ENCODE results near the gene SP7. TPM values are rescaled to one million over a fixed set of nuclear protein-coding genes. Genes with fewer than 3 reads are reported as not detected.
A peak's percentile ranks its signal among the peaks of the same experiment; 100 is the strongest.
"Not testable (repeated sequence)": the region's sequence is repeated elsewhere in the genome, so short reads cannot be mapped to it uniquely, and the experiment has no call there.

Gene SP7
- total and polyA plus RNA-seq, 9 donors: 0.04 to 0.20 (median 0.06) TPM; not detected in 5

DNA sequence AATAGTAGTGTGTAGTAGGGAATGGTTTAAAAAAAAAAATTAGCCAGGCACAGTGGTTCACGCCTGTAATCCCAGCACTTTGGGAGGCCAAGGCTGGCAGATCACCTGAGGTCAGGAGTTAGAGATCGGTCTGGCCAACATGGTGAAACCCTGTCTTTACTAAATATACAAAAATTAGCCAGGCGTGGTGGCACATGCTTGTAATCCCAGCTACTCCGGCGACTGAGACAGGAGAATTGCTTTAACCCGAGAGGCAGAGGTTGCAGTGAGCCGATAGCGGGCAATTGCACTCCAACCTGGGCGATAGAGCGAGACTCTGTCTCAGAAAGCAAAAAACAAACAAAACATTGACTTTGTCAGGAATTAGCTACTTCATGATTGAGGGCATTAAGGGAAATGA, 39.0 kb downstream of the SP7 start:
- not testable (repeated sequence) for H3K4me3 ChIP-seq (ENCODE audit: low read length); DNase-seq; H3K27me3 ChIP-seq (ENCODE audit: control insufficient read depth, insufficient read depth, low read length); H3K9me3 ChIP-seq (replicated peaks; ENCODE audit: control insufficient read depth, low read depth, low read length); H3K27ac ChIP-seq (ENCODE audit: low read length)
- WGBS (ENCODE audit: insufficient coverage): 91% methylated on average over 6 of the region's 10 CpGs
- peaks cover 36% of the 10 kb centered on the region for H3K4me1 ChIP-seq (ENCODE audit: control insufficient read depth, insufficient read depth, low read length)
- peaks cover 33% of the 10 kb centered on the region for H3K36me3 ChIP-seq (ENCODE audit: control insufficient read depth, insufficient read depth, low read length)

GRCh38 chr12:53295891-53296219, 40.3 kb downstream of the SP7 start:
- H3K4me3 ChIP-seq (ENCODE audit: low read length): peak overlapping the region; percentile 99
- no peak for DNase-seq
- peaks cover 36% of the 10 kb centered on the region for H3K4me1 ChIP-seq (ENCODE audit: control insufficient read depth, insufficient read depth, low read length)
- no peaks in the 10 kb centered on the region for H3K9me3 ChIP-seq (replicated peaks; ENCODE audit: control insufficient read depth, low read depth, low read length)
- H3K36me3 ChIP-seq (ENCODE audit: control insufficient read depth, insufficient read depth, low read length): peaks cover 35% of the 10 kb centered on the region
- H3K27me3 ChIP-seq (ENCODE audit: control insufficient read depth, insufficient read depth, low read length): no peaks in the 10 kb centered on the region
- peak overlapping the region; percentile 98 for H3K27ac ChIP-seq (ENCODE audit: low read length)
- WGBS (ENCODE audit: insufficient coverage): 8% methylated on average over 7 of the region's 12 CpGs

- H3K4me3 ChIP-seq (ENCODE audit: low read length): peak within 1 kb of the TSS; percentile 99
- peaks cover 36% of the 10 kb centered on the region for H3K36me3 ChIP-seq (ENCODE audit: control insufficient read depth, insufficient read depth, low read length)
- DNase-seq: peak; percentile 97
- no peaks in the 10 kb centered on the region for H3K9me3 ChIP-seq (replicated peaks; ENCODE audit: control insufficient read depth, low read depth, low read length)
- WGBS (ENCODE audit: insufficient coverage): under 1% methylated on average over 30 of the region's 42 CpGs
- no peaks in the 10 kb centered on the region for H3K27me3 ChIP-seq (ENCODE audit: control insufficient read depth, insufficient read depth, low read length)
- peaks cover 32% of the 10 kb centered on the region for H3K4me1 ChIP-seq (ENCODE audit: control insufficient read depth, insufficient read depth, low read length)
- peak within 1 kb of the TSS; percentile 98 for H3K27ac ChIP-seq (ENCODE audit: low read length)
Observed at GRCh38 chr12:53295070-53295890, 40.9 kb downstream of the SP7 start, which contains the start of gene PFDN5. Gene PFDN5, plus strand, starts transcription at chr12:53295542. Its CDS starts 26 bp downstream, at chr12:53295568.

DNA sequence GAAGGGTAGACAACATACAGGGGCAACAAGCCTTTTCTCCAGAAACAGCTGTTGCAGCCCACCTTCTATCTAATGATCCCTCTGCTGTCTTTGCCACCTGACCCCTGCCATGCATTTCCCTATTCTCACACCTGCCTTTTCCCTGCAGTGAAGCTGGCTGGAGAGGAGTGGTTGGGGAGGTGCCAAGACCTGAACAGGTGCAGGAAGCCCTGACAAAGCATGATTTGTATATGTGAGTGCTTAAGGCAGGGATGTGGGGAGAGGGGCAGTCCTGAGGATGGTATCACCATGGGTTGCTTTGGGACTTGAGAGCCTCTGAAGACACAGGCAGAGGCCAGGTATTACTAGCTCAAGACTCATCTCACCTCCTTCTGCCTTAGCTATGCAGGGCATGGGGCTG, 43.7 kb downstream of the SP7 start:
- Histone ChIP-seq H3K27ac (ENCODE audit: low read length) (no peak overlapping the region), H3K9me3 (replicated peaks; ENCODE audit: control insufficient read depth, low read depth, low read length) (no peaks in the 10 kb centered on the region), H3K4me1 (ENCODE audit: control insufficient read depth, insufficient read depth, low read length) (peaks cover 21% of the 10 kb centered on the region), H3K27me3 (ENCODE audit: control insufficient read depth, insufficient read depth, low read length) (no peaks in the 10 kb centered on the region), H3K4me3 (ENCODE audit: low read length) (no peak overlapping the region), H3K36me3 (ENCODE audit: control insufficient read depth, insufficient read depth, low read length) (peaks cover 52% of the 10 kb centered on the region)
- DNase-seq: peak; percentile 39

DNA sequence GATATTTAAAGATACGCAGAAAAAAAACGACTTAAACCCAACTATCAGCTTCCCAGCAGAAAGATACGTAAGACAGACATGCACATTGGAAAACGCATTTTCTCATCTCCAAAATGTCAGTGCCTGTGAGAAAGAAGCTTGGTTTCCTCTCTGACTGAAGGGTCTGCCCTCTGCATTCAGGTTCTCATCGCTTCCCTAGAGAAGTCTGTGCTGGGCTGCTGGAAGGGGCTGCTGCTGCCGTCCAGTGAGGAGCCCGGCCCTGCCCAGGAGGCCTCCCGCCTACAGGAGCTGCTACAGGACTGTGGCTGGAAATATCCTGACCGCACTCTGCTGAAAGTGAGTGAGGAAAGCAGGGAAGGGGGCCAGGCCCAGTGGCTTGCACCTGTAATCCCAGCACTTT, 45.5 kb downstream of the SP7 start:
- WGBS (ENCODE audit: insufficient coverage): 94% methylated on average over 6 of the region's 9 CpGs
- Histone ChIP-seq H3K9me3 (replicated peaks; ENCODE audit: control insufficient read depth, low read depth, low read length) (no peaks in the 10 kb centered on the region), H3K27me3 (ENCODE audit: control insufficient read depth, insufficient read depth, low read length) (no peaks in the 10 kb centered on the region), H3K4me1 (ENCODE audit: control insufficient read depth, insufficient read depth, low read length) (peaks cover 11% of the 10 kb centered on the region), H3K4me3 (ENCODE audit: low read length) (no peak overlapping the region), H3K36me3 (ENCODE audit: control insufficient read depth, insufficient read depth, low read length) (peaks cover 58% of the 10 kb centered on the region), H3K27ac (ENCODE audit: low read length) (no peak overlapping the region)
- DNase-seq: no peak

GRCh38 chr12:53289891-53290290, 46.3 kb downstream of the SP7 start:
- H3K27me3 ChIP-seq (ENCODE audit: control insufficient read depth, insufficient read depth, low read length): no peaks in the 10 kb centered on the region
- peaks cover 8% of the 10 kb centered on the region for H3K4me1 ChIP-seq (ENCODE audit: control insufficient read depth, insufficient read depth, low read length)
- 100% methylated on average over 3 of the region's 4 CpGs for WGBS (ENCODE audit: insufficient coverage)
- H3K9me3 ChIP-seq (replicated peaks; ENCODE audit: control insufficient read depth, low read depth, low read length): no peaks in the 10 kb centered on the region
- H3K27ac ChIP-seq (ENCODE audit: low read length): no peak overlapping the region
- H3K4me3 ChIP-seq (ENCODE audit: low read length): no peak overlapping the region
- peaks cover 62% of the 10 kb centered on the region for H3K36me3 ChIP-seq (ENCODE audit: control insufficient read depth, insufficient read depth, low read length)
- DNase-seq: no peak

DNA sequence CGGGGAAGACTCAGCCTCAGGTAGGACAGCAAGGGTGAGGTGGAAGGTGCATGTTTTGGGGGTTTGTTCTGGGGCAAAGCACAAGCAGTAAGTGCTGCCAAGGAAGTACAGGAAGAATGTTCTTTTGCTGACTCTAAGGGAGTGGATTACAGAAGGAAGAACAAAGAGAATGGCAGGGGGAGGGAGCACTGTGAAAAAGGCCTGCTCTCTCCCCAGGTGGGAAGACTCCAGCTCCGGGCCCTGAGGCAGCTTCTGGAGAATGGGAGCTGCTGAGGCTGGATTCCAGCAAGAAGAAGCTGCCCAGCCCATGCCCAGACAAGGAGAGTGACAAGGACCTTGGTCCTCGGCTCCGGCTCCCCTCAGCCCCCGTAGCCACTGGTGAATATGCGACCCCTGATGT, 47.8 kb downstream of the SP7 start:
- Histone ChIP-seq H3K27ac (ENCODE audit: low read length) (no peak overlapping the region), H3K4me1 (ENCODE audit: control insufficient read depth, insufficient read depth, low read length) (peaks cover 4% of the 10 kb centered on the region), H3K9me3 (replicated peaks; ENCODE audit: control insufficient read depth, low read depth, low read length) (no peaks in the 10 kb centered on the region), H3K36me3 (ENCODE audit: control insufficient read depth, insufficient read depth, low read length) (peaks cover 67% of the 10 kb centered on the region), H3K4me3 (ENCODE audit: low read length) (no peak overlapping the region), H3K27me3 (ENCODE audit: control insufficient read depth, insufficient read depth, low read length) (no peaks in the 10 kb centered on the region)
- no peak for DNase-seq
- 85% methylated on average over 4 of the region's 6 CpGs for WGBS (ENCODE audit: insufficient coverage)

DNA sequence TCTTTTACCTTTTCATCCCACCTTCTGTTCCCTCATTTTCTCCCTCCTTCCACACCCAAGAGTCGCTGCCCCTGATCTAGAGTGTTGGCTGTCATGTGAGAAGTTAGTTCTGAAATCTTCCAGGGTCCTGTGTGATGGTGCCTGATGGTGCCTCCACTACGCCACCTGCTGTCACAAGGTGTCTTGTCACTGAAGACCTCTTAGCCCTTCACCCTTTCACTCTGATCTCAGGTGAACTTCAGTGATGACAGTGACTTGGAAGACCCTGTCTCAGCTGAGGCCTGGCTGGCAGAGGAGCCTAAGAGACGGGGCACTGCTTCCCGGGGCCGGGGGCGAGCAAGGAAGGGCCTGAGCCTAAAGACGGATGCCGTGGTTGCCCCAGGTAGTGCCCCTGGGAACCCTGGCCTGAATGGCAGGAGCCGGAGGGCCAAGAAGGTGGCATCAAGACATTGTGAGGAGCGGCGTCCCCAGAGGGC, 48.4 kb downstream of the SP7 start:
- peak; percentile 83 for DNase-seq
- 93% methylated on average over 9 of the region's 11 CpGs for WGBS (ENCODE audit: insufficient coverage)
- Histone ChIP-seq H3K27ac (ENCODE audit: low read length) (no peak overlapping the region), H3K4me1 (ENCODE audit: control insufficient read depth, insufficient read depth, low read length) (peaks cover 2% of the 10 kb centered on the region), H3K9me3 (replicated peaks; ENCODE audit: control insufficient read depth, low read depth, low read length) (no peaks in the 10 kb centered on the region), H3K27me3 (ENCODE audit: control insufficient read depth, insufficient read depth, low read length) (no peaks in the 10 kb centered on the region), H3K4me3 (ENCODE audit: low read length) (no peak overlapping the region), H3K36me3 (ENCODE audit: control insufficient read depth, insufficient read depth, low read length) (peaks cover 67% of the 10 kb centered on the region)

DNA sequence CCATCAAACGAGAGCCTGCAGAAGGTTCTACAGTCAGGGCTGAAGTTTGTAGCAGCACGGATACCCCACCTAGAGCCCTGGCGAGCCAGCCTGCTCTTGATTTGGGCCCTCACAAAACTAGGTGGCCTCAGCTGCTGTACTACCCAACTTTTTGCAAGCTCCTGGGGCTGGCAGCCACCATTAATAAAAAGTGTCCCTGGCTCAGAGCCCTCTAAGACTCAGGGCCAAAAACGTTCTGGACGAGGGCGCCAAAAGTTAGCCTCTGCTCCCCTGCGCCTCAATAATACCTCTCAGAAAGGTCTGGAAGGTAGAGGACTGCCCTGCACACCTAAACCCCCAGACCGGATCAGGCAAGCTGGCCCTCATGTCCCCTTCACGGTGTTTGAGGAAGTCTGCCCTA, 49.7 kb downstream of the SP7 start:
- H3K27ac ChIP-seq (ENCODE audit: low read length): no peak overlapping the region
- peaks cover 63% of the 10 kb centered on the region for H3K36me3 ChIP-seq (ENCODE audit: control insufficient read depth, insufficient read depth, low read length)
- DNase-seq: no peak
- no peak overlapping the region for H3K4me3 ChIP-seq (ENCODE audit: low read length)
- 77% methylated on average over 5 of the region's 9 CpGs for WGBS (ENCODE audit: insufficient coverage)
- H3K9me3 ChIP-seq (replicated peaks; ENCODE audit: control insufficient read depth, low read depth, low read length): no peaks in the 10 kb centered on the region
- no peaks in the 10 kb centered on the region for H3K27me3 ChIP-seq (ENCODE audit: control insufficient read depth, insufficient read depth, low read length)
- H3K4me1 ChIP-seq (ENCODE audit: control insufficient read depth, insufficient read depth, low read length): no peaks in the 10 kb centered on the region

DNA sequence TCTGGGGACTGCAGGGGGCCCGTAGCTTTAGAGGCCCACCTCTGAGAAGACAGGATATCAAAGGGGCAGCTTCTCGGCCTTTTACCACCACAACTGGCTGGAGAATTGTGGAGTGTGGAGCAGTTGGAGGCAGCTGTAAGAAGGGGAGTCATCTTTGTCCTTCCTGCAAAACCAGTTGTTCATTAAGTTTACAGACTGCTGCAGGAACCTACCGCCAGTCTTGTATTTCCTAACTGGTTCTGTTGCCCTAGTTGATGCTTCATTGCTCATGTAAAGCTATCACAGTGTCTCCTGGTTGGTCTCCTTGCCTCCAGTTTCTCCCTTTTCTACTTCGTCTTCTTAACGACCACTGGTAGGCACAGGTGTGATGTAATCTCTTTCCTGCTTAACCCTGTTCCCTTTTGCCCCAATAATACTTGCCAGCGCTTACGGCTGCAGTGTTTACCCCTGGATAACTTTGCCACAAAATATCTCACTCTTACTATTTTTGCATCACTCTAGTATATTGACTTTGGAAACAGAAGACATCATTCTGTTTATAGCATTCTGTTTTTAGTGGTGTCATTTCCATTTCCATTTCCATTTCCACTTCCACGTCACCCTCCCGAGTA, 56.2 kb downstream of the SP7 start:
- H3K36me3 ChIP-seq (ENCODE audit: control insufficient read depth, insufficient read depth, low read length): peaks cover 57% of the 10 kb centered on the region
- 91% methylated on average over 2 of the region's 9 CpGs for WGBS (ENCODE audit: insufficient coverage)

More for the DNA sequence above, 56.2 kb downstream of the SP7 start:
- no peak for DNase-seq
- H3K27me3 ChIP-seq (ENCODE audit: control insufficient read depth, insufficient read depth, low read length): no peaks in the 10 kb centered on the region
- H3K27ac ChIP-seq (ENCODE audit: low read length): no peak overlapping the region
- H3K4me1 ChIP-seq (ENCODE audit: control insufficient read depth, insufficient read depth, low read length): no peaks in the 10 kb centered on the region
- H3K9me3 ChIP-seq (replicated peaks; ENCODE audit: control insufficient read depth, low read depth, low read length): no peaks in the 10 kb centered on the region
- H3K4me3 ChIP-seq (ENCODE audit: low read length): no peak overlapping the region

Measured in muscle of leg (tissue), 11 donors.